Dermis microvascular lymphatic vessel endothelial cell (primary cell): ENCODE measurements around the gene ACAD11. TPM values are rescaled to one million over a fixed set of nuclear protein-coding genes. Genes with fewer than 3 reads are reported as not detected.

ENCODE experiments used
- DNase-seq, 2 donors: peaks; one replicate each; pipeline versions ENCODE4 v3.0.0 to v3.0.0-alpha.2; 2010; ENCODE audit warnings: low read depth in 2 of 2
- total RNA-seq: library from RNA; depleted of rRNA; stranded (reverse); fragments of >200 nt; gene quantifications from 2 replicates; pipeline ENCODE4 v1.2.1, GENCODE V29; 2014

ACAD11 gene
- total RNA-seq, 1 donor from 2014 or later: 16.6 TPM

DNA sequence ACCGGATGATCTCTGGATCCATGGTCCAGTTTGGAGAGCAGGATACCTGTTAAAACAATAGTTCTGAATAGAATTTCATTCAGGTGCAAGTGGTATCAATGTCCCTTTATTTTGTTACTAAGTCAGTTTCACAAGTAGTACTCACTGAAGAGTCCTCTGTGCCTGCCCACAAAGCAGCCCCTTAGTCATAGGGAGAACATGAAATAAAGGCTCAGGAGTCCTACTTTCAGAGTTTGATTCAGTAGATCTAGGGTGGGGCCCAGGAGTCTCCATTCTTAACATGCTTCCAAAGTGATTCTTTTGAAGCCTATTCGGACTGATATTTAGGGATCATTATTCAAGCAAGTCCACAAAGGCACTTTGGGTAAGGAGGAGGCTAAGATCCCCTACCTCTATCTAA lies 142.3 kb downstream of the ACAD11 start:
- DNase-seq: no peak

DNA sequence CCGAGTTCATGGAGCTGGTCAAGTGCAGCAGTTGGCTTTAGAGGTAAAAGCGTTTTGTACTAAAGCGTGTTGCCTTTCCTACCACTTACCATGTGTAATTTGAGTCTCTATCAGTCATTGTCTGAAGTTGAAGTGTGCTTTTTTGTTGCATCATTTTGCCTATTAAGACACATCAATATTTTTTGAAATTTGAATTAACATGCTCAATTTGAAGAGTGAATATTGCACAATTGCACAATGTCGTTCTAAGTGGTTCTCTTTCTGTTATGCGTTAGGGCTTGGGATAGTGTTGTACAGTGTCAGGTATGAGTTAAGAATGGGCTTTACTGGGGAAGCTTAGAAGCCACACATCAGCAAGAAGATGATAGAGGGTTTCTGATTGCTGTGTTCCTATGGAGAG lies 146.6 kb downstream of the ACAD11 start:
- no peak for DNase-seq

DNA sequence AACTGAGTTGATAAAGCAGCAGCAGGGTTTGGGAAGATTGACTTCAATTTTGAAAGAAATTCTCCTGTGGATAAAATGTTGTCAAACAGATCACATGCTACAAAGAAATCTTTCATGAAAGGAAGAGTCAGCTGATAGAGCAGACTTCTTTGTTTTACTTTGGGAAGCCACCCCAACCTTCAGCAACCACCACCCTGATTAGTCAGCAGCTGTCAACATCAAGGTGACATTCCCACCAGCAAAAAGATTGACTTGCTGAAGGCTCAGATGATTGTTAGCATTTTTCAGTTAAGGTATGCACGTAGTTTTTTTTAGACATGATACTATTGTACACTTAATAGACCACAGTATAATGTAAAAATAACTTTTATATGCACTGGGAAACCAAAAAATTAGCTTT lies 150.1 kb downstream of the ACAD11 start:
- DNase-seq: no peak

DNA sequence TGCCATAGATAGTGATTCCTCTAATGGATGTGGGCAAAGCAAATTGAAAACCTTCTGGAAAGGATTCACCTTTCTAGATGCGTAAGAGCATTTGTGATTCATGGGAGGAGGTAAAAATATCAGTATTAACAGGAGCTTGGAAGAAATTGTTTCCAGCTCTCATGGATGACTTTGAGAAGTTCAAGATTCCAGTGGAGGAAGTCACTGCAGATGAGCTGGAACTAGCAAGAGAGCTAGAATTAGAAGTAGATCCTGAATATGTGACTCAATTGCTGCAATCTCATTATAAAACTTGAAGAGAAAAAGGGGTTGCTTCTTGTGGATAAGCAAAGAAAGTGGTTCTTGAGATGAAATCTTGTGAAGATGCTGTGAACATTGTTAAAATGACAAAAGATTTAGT lies 150.5 kb downstream of the ACAD11 start:
- DNase-seq: no peak

Other genes starting within 250 kb of the ACAD11 start
- gene DNAJC13, start 242.3 kb downstream of the ACAD11 start, total RNA-seq: 40.5 and 48.5 TPM in 2 replicates
- gene ACKR4, start 62.5 kb downstream of the ACAD11 start, total RNA-seq: under 0.01 and 0.13 TPM in 2 replicates
- gene UBA5, start 520 bp upstream of the ACAD11 start, total RNA-seq: 23.7 and 24.3 TPM in 2 replicates
- 14.1 and 21.0 TPM in 2 replicates for gene NPHP3, start 62.6 kb upstream of the ACAD11 start, total RNA-seq